ENCODE measurements around the gene ZNF532.

DNA sequence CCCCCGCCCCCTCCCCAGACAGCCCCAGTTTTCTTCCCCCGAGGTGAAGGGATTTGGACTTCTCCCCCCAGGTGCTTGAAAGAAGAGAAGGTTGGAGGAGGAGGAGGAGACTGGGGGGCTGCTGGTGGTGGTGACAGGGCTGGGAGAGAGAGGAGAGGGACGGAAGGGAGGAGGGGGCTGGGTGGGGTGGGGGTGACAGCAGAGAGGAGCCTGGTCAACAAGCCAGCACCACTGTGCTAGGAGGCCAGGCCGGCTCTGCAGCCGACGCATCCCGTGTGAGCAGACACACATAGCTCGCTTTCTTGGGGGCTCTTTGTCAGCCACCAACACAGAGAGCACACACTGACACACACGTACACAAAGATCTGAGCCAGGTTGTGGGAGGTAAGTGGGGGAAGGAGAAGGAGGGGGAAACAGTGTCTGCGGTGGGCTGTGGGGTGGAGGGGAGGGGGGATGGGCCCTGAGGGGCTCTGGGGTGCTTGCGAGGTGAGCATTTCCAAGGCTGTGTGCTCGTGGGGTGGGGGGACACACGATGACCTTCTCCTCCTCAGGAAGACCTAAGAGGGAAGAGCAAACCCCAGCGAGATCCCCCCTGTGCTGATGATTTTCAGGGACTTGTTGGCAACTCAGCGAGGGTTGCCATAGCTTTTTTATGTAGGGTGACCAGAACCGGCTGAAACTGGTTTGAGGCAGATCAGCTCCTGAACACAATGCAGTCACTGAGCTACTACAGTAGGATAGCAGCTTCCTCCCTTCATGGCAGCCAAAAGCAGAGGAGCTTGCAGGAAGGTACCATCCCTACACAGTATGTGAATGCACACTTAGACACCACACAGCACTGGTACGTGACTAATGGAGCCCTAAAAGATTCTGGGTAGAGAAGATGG, at the start of gene ZNF532:
- TF ChIP-seq, protein P1, sequence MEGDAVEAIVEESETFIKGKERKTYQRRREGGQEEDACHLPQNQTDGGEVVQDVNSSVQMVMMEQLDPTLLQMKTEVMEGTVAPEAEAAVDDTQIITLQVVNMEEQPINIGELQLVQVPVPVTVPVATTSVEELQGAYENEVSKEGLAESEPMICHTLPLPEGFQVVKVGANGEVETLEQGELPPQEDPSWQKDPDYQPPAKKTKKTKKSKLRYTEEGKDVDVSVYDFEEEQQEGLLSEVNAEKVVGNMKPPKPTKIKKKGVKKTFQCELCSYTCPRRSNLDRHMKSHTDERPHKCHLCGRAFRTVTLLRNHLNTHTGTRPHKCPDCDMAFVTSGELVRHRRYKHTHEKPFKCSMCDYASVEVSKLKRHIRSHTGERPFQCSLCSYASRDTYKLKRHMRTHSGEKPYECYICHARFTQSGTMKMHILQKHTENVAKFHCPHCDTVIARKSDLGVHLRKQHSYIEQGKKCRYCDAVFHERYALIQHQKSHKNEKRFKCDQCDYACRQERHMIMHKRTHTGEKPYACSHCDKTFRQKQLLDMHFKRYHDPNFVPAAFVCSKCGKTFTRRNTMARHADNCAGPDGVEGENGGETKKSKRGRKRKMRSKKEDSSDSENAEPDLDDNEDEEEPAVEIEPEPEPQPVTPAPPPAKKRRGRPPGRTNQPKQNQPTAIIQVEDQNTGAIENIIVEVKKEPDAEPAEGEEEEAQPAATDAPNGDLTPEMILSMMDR (IDR thresholded peaks at IDR 0.05): no peak
- TF ChIP-seq POLR2A (IDR thresholded peaks at IDR 0.05): peak in 1 of 2 donors; percentile 46
